Sciatic nerve (tissue), 2 donors: ENCODE results near the gene P2RY1. TPM values are rescaled to one million over a fixed set of nuclear protein-coding genes. Genes with fewer than 3 reads are reported as not detected.

Experiments used
- ATAC-seq: fragments of 200-7000 bp; cut with Tn5 transposase; one replicate; pipeline ENCODE4 v1.9.1; 2020; ENCODE audit warnings: mild to moderate bottlenecking, moderate library complexity
- DNase-seq: peaks from one replicate; pipeline ENCODE4 v3.0.0-alpha.2; 2020; ENCODE audit warnings: low spot score
- intact Hi-C: fragments of 100-400 bp; cut with DNase I; formaldehyde crosslinking; loops from one replicate; pipeline ENCODE4 v1.14.2; 2022
- total RNA-seq: library from RNA; stranded (reverse); fragmentation: NEBNext Ultra II Directional; extraction: Animal tissue kit (Norgen Biotek cat#: 25700); gene quantifications from one replicate; pipeline ENCODE4 v1.2.1, GENCODE V29; 2021
- donor health status: DM: no; HTN: no; CAD: no.
- donor health status: DM: no; HTN: no; CAD: no.

P2RY1 gene
- total RNA-seq, 1 donor from 2014 or later: 8.6 TPM

DNA sequence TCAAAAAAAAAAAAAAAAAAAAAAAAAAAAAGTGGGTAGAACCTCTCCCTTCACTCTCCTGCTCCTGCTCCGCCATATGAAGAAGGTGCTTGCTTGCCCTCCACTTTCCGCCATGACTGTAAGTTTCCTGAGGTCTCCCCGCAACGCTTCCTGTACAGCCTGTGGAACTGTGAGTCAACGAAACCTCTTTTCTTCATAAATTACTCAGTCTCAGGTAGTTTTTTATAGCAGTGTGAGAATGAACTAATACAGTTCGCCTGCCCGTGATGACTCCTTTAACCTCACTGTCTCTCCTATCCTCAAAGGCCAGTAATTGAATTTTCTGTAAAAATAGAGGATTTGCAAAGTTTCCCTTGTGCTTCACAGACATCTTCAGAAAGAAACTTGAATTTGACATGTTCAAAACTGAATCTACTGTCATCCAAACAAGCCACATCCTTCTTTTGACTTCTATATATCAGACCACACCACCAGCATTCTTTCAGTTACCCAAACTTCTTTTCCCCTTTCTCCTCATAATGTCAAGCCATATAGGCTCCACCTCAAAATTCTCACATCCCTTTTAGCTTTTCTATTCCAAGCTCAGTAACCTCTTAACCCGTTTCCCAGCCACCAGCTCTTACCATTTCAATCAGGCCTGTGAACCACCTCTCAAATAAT is 44.3 kb downstream of the P2RY1 start:
- DNase-seq: no peak
- intact Hi-C loops: no loop called here

DNA sequence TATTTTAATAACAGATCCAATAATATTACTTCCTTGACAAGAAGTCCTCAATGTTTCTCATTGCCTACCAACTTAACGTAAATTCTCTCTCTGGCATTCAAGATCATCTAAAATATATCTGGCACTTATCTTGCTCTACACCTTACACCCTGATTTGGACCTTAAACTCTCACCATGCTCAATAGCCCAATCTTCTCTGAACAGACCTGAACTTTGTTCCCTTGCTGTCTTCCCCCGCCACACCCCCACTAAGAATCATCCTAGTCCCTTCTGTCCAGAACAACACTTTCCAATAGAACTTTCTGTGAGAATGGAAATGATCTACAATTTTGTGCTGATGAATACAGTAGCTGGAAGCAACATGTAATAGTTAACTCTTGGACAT is 44.9 kb downstream of the P2RY1 start:
- ATAC-seq (no peak), DNase-seq (no peak)
- intact Hi-C loops: no loop called here

More for the DNA sequence above, 44.3 kb downstream of the P2RY1 start:
- ATAC-seq: no peak

DNA sequence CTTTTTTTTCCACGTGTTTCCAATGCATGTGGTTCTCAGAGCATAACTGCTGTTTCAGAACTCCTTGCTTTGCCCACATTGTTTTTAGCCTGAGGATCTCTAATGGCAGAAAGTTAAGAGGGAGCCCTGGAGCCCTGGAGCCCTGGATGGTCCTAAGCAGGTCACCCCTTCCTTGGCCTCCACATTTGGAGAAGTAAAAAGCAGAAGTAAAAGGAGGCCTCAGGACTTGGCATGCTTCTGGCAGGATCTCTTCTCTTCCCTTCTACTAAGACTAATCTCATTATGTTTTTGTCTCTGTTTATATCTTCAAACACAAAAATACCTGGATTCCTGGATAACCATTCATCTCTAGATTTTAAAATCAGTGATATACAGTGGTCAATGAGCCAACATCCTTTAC is 50.1 kb downstream of the P2RY1 start:
- ATAC-seq (peak; percentile 42), DNase-seq (no peak)
- intact Hi-C loops: no loop called here
